HG03354 (cell line): Measurements from ENCODE around the gene STK4.

Source experiments
- ATAC-seq: cut with Tn5 transposase; IDR thresholded peaks from one replicate; pipeline ENCODE4 v1.9.1; 2021; ENCODE audit warnings: mild to moderate bottlenecking; ENCODE audit not compliant: unreplicated experiment, poor library complexity, severe bottlenecking

STK4 gene

DNA sequence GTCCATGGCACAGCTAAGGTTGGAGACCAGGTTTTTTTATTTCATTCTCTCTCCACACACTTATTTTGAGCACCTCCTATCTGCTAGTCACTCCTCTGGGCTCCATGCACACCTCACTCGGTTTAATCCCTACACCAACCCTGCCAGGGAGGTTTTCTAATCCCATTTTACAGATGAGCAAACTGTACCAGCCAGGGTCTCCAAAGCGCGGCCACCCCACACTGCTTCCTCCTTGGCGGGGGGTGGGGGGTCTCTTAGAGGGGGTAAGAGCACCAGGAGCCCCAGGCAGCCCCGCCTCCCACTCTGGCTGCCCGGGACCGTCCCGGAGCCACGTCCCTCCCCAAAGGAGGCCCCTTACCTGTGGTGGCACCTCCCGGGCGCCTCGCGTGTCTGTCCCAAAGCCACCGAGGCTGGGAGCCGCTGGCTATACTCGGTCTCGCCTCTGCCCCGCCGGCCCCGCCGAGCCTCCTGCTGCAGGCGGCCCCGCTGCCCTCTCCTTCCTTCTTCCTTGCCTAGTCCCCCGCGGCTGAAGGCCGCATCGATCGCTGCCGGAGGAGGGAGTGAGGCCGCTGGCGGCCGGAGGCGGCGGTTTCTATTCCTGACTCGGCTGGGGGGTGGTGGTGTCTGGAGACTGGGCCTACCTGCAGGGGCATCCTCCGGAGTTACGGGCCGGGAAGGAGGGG, 134.4 kb downstream of the STK4 start, which contains the start of gene KCNS1:
TSS of gene KCNS1 (minus strand) at position 565 of the 683 bp plus-strand sequence. CDS start 1,891 bp downstream, outside the sequence.
- no peak for ATAC-seq

DNA sequence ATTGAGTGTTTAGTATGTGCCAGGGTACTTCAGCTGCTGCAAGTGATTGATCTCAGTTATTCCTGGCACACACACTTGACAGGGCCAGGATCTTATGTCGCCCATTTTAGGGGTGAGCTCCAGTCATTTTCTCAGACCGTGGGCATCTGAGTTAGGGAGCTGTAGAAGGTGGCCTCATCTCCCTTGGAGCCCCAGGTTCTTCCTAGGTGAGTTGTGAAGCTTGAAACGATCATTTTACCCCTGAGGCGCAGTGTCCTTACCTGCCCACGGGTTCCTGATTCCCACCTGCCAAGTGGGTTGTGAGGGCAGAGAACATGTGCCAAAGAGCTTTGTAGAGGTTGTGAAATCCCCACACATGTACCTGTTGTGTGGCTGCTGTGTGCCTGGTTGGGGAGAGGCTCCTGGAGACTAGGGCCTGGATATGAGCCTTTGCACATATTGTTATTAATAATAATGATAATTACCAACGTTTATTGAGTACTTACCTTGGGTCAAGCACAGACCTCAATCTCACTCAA, 135.1 kb downstream of the STK4 start:
- ATAC-seq = no peak

DNA sequence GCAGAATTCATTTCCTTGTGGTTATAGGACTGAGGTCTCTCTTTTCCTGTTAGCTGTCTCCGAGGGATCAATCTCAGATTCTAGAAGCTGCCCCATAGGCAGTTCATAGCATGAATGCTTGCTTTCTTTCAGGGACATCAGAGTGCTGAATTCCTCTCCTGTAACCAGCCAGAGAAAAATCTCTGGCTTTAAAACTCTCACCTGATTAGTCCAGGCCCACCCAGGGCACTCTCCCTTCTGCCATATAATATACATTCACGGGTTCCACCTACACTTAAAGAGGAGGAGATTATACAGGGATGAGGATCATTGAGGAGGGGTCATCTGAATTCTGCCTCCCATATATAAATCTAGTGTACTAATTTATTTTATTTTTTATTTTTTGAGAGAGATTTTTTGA, 136.8 kb downstream of the STK4 start:
- ATAC-seq = no peak

DNA sequence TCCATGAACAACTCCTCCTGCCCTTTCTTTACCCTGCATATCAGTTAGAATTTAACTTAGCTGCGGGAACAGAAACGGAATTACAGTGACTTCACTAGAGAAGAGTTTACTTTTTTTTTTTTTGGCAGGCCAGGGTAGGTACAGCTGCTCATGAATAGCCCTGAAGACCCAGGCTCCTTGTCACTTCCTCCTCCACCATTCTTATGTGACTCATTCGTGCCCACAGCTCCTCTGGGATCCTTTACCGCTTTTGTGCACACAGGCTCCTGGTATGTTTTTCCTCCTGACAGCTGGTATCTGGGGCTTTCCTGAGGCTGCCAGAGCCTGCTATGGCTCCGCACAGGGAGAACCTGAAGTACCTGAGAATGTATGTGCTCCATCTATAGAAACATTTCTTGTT, 138.5 kb downstream of the STK4 start:
- no peak for ATAC-seq

GRCh38 chr20:45105317-45105716, 139.0 kb downstream of the STK4 start:
- ATAC-seq = no peak

DNA sequence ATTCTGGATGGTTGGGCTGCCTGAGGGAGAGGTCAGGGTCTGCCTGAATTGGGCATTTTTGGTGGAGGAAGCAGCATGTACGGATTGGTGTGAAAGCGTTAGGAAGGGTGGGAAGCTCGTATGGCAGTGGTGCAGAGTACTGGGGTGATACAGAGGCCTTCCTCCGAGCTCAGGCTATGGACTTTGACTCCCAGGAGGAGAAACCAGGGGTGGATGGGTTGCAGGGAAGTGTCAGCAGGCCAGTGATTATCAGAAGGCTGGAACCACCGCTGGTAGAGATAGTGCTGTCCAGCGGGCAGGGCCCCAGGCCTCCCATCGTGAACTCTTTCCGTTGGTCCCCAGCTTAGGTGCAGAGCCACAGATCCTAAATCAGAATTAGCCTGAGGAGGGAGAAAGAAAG, 143.3 kb downstream of the STK4 start:
- ATAC-seq = no peak

DNA sequence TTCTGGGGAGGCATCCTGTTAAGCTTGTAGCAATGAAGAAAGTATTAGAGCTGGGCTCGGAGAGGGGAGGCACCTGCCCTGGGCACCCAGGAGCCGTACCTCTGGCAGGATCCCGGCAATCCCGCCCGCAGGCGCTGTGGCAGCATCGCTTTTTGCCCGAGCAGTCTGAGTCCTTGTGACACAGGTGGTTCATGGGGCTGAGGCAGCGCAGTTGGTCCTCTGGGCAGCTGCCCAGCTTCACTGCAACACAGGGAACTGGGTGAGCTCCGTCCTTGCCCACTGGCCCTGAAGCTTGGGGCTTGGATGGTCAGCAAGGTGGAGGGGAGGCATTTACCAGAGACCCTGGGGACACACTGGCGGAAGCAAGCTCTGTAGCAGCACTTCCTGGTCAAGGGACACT, 144.0 kb downstream of the STK4 start:
- no peak for ATAC-seq

GRCh38 chr20:45111285-45111684, 145.0 kb downstream of the STK4 start:
- ATAC-seq = no peak

GRCh38 chr20:45111799-45112471, 145.6 kb downstream of the STK4 start:
- ATAC-seq = no peak

DNA sequence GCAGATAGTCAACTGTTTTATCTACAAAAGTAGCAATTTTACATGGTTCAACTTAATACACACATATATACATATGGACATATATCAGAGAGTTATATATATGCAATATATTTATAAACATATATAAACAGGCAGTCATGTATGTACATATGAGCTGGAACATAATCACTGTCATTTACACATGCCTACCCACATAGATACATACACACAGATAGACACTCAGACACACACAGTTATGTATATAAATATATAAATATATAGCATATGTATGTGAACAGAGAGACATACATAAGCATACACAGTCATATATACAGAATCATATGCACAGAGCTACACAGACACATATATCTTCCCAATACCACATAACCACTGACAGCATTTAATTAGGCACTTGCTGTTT, 146.4 kb downstream of the STK4 start:
- no peak for ATAC-seq

DNA sequence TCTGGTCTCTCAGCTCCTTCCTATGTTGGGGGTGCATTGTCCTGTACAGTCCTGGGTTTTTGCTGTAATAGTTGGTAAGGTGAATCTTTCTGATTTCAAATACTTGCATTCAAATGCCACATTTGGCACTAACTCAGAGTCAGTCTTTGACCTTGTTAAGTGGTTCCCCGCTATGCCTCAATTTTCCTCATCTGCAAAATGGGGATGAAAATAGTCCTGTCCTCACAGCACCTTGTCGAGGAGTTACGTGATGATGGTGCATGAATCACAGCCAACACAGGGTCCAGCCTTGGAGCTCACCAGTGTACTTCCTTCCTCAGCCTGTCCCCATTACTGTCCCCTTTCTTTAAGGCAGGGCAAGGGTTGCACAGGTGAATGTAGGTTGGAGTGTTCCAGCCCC, 147.6 kb downstream of the STK4 start:
- no peak for ATAC-seq

DNA sequence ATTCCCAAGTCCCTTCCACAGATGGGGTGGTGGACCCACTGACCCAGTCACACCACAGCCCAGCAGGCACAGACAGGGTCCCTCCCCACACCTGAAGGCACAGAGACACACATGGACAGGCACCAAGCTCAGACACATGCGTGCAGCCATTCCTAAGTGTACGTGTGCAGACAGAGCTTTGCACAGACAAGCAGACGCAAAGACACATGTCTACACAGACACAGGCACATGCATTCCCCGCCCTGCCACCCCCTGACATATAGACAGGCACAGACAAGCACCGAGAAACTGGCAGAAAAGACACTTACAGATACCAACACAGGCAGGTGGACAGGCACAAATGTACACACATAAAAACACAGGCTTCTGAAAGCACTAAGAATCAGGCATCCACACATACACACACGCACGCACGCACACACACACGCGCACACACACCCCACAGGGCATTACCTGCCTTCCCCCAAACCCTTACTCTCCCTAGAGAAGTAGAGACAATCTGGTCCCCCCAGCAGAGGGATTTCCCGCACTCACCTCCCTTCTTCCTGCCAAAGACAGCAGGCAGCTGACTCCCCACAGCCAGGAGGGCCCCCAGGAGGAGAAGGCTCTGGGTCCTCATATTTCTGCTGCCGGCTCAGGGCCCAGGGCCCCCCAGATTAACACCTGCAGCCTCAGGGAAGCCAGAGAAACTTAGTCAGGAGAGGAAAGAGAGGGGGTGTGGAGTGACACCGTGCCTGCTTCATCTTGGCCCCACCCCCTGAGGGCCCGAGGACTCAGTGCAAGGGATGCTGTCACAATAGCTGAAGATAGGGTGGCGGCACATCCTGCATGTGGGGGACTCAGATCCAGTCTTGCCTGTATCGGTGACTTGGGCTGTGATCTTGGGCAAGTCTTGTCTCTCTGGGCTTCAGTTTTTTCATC, 148.4 kb downstream of the STK4 start, which contains the start of gene WFDC5:
TSS of gene WFDC5 (minus strand) at position 710 of the 921 bp plus-strand sequence. CDS start at position 619, 91 bp downstream.
- ATAC-seq = no peak

GRCh38 chr20:45115386-45115774, 149.1 kb downstream of the STK4 start:
- no peak for ATAC-seq

DNA sequence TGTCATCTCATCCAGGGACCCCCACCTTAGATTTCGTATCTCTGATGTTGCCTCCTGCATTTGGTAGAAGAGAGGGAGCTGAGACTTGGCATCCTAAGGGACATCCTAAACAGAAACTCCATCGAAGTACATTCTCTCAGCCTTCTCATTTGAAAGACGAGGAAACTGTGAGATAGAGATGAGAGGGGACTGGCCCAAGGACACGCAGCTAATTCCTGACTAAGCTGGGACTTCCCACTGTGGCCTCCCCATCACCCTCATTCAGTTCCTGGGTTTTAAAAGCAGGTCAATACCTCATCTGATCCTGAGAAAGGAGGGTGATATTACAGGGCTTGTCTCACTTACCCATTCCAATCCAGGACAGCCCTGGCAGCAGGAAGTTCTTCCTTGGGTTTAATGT, 149.5 kb downstream of the STK4 start:
- ATAC-seq = no peak

GRCh38 chr20:45117581-45117980, 151.3 kb downstream of the STK4 start:
- no peak for ATAC-seq

DNA sequence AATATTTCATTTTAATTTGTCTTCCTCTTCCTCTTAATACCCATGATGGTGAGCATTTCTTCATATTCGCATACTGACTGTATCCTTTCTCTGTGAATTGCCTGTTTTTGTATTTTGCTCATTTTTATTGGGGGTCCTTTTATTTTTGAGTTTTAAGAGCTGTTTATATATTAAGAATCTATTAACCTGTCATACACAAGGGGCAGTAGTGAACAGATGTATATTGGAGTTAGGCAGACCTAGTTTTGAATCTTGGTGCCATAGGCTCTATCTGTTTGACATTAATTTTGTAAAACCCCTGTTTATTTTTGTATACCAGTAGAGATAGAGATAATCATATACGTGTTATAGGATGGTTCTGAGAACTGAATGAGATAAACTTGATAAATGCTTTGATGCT, 151.7 kb downstream of the STK4 start:
- no peak for ATAC-seq

DNA sequence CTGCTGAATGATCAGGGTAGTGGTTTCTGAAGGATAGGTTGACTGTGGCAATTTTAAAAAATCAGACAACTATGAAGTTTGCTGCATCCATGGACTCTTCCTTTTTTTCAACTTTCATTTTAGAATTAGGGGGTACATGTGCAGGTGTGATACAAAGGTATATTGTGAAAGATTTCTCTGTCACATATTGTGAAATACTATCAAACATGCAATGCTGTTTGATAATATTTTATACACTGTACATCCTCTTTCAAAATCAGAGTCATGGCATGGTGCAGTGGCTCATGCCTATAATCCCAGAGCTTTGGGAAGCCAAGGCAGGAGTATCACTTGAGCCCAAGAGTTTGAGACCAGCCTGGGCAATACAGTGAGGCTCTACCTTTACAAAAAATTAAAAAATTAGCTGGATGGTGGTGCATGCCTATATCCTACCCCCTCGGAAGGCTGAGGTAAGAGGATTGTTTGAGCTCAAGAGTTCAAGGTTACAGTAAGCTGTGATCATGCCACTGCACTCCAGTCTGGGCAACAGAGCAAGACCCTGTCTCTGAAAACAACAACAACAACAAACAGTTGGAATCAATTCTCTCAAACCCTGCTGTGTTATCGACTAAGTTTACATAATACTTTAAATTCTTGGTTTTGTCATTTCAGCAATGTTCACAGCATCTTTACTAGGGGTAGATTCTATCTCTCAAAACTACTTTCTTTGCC, 153.4 kb downstream of the STK4 start:
- ATAC-seq = no peak

- ATAC-seq = no peak
Observed at GRCh38 chr20:45121388-45121787, 155.1 kb downstream of the STK4 start.

DNA sequence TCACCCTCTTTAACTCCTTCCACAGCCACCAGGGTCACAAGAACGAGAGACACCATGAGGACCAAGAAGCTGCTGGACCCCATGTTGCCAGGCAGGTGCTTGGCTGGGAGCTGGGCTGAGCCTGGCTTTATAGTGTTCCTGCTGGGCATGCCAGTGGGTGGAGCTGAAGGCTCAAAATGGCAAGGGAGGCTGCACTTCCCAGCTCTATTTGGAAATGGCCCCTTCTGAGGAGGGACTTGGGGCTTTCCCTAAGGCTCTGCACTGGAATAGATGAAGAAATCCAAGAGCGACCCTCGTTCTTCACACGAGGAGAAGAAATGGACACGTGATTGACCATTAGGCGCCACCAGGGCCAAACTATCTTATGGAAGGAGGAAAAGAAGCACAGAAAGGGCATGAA, 158.1 kb downstream of the STK4 start, which contains the start of gene WFDC12:
TSS of gene WFDC12 (minus strand) at position 101 of the 400 bp plus-strand sequence. CDS start at position 83, 18 bp downstream.
- no peak for ATAC-seq
